Stomach smooth muscle (tissue), 2 donors: ENCODE measurements around the gene GLOD5.

Experiments used
- H3K27ac ChIP-seq: one replicate; pipeline ENCODE4 v1.7.0; 2013; ENCODE audit warnings: mild to moderate bottlenecking, low read length, inconsistent platforms
- H3K27me3 ChIP-seq, 2 donors: one replicate each; pipeline ENCODE4 v1.7.0; 2013; ENCODE audit warnings: low read length in 2 of 2; ENCODE audit not compliant: insufficient read depth in 2 of 2, control insufficient read depth in 1 of 2
- H3K36me3 ChIP-seq, 2 donors: one replicate each; pipeline ENCODE4 v1.7.0; 2013; ENCODE audit warnings: low read length in 2 of 2; ENCODE audit not compliant: control insufficient read depth in 2 of 2, insufficient read depth in 2 of 2
- H3K4me1 ChIP-seq: one replicate; pipeline ENCODE4 v1.7.0; 2013; ENCODE audit warnings: low read length; ENCODE audit not compliant: control insufficient read depth, insufficient read depth
- H3K4me3 ChIP-seq, 2 donors: one replicate each; pipeline ENCODE4 v1.7.0; 2013; ENCODE audit warnings: low read length in 2 of 2
- H3K9ac ChIP-seq, 2 donors: one replicate each; pipeline ENCODE4 v1.7.0; 2013; ENCODE audit warnings: low read length in 2 of 2, mild to moderate bottlenecking in 1 of 2
- H3K9me3 ChIP-seq, 2 donors: one replicate each; pipeline ENCODE4 v1.7.0; 2013; ENCODE audit warnings: low read length in 2 of 2; ENCODE audit not compliant: control insufficient read depth in 2 of 2
- donor health status: healthy.
- donor health status: Pancreatic carcinoma.

GLOD5 gene

DNA sequence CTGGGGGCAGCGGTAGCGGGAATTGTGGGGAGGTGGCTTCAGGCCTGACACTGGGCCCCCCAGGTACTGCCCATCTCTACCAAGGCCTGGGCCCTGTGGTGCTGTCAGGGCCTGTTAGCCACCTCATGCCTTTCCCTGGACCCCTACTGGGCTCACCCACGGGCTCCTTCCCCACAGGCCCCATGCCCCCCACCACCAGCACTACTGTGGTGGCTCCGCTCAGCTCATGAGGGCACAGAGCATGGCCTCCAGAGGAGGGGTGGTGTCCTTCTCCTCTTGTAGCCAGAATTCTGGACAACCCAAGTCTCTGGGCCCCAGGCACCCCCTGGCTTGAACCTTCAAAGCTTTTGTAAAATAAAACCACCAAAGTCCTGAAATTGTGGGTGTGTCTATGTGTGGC, 32.4 kb downstream of the GLOD5 start:
- no peak overlapping the region for H3K9ac ChIP-seq
- peaks cover 0 to 15% of the 10 kb centered on the region in 2 donors for H3K27me3 ChIP-seq
- no peak overlapping the region for H3K27ac ChIP-seq
- no peaks in the 10 kb centered on the region for H3K36me3 ChIP-seq
- H3K4me1 ChIP-seq, result no peaks in the 10 kb centered on the region
- no peaks in the 10 kb centered on the region for H3K9me3 ChIP-seq
- no peak overlapping the region for H3K4me3 ChIP-seq

DNA sequence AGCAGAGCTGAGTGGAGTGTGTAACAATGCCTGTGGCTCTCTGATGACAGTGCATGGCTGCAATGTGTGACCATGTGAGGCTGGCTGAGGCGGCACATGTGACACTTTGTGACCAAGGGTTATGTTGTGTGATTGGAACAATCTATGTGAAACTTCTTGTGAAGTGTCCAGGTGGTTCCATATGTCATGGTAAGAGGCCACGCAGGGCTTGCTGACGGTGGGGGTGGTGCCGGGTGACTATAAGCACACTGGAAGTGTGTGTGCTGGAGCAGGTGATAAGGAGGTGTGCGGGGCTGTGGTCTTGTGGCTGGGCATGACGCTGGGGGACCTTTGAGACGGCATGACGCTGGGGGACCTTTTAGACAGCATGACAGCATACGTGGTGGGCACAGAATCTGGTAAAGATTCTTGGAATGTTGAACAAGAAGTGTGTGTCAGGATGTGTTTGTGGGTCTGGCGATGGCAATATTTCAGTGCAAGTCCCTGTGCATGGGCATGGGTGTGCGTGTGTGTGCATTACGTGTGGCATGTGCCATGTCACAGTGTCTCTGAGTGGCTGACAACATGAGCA, 32.9 kb downstream of the GLOD5 start:
- Histone ChIP-seq H3K27me3 (peaks cover 0 to 14% of the 10 kb centered on the region in 2 donors), H3K36me3 (no peaks in the 10 kb centered on the region), H3K9ac (no peak overlapping the region), H3K4me1 (no peaks in the 10 kb centered on the region), H3K4me3 (no peak overlapping the region), H3K9me3 (no peaks in the 10 kb centered on the region), H3K27ac (no peak overlapping the region)

DNA sequence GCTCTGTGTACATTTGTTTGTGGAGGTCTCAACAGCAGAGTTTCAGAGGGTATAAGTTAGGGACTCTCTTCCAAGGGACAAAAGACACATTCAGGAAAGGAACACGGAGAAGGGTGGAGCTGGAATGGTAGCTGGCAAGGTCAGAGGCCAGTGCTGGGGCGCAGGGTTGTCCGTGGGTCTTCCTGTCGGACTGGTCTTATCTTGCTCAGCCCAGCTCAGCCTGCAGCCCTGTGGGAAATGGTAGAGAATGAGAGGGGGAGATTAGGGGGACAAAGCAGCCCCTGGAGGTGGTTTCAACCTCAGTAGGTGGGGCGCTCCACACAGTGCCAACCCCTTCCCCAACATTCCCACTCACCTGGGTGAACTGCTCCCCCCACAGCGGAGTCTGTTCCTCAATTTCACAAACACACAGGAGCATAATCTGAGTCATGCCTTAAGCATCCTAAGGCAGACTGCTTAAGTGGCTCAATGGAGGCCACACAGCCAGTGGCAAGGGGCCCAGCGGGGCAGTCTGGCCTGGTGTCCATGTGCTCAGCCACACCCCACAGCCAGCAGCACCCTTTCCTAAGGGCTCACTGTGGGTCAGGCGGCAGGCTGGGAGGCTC, 33.5 kb downstream of the GLOD5 start:
- H3K9ac ChIP-seq, result no peak overlapping the region
- no peaks in the 10 kb centered on the region for H3K36me3 ChIP-seq
- H3K27me3 ChIP-seq, result peaks cover 0 to 10% of the 10 kb centered on the region in 2 donors
- H3K4me1 ChIP-seq, result no peaks in the 10 kb centered on the region
- no peaks in the 10 kb centered on the region for H3K9me3 ChIP-seq
- no peak overlapping the region for H3K4me3 ChIP-seq
- H3K27ac ChIP-seq, result no peak overlapping the region

DNA sequence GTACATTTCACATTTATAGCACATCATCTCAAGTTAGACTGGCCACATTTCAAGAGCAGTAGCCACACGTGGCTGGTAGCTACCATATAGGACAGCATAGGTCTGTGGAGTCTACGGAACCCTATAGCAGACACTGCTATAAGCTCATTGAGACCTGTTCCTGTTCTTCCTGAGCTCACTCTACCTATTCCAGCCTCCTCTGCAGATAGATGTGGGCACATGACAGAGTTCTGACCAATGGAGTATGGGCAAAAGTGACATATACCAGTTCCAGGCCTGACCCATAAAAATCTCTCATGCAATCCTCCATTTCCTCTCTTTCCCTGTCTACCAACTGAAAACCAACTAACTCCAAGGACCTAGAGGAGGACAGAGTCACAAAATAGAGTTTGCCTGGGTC, 36.8 kb downstream of the GLOD5 start:
- Histone ChIP-seq H3K9ac (no peak overlapping the region), H3K4me3 (no peak overlapping the region), H3K27me3 (peaks cover 0 to 9% of the 10 kb centered on the region in 2 donors), H3K27ac (no peak overlapping the region), H3K4me1 (peaks cover 10% of the 10 kb centered on the region), H3K36me3 (no peaks in the 10 kb centered on the region), H3K9me3 (no peaks in the 10 kb centered on the region)

DNA sequence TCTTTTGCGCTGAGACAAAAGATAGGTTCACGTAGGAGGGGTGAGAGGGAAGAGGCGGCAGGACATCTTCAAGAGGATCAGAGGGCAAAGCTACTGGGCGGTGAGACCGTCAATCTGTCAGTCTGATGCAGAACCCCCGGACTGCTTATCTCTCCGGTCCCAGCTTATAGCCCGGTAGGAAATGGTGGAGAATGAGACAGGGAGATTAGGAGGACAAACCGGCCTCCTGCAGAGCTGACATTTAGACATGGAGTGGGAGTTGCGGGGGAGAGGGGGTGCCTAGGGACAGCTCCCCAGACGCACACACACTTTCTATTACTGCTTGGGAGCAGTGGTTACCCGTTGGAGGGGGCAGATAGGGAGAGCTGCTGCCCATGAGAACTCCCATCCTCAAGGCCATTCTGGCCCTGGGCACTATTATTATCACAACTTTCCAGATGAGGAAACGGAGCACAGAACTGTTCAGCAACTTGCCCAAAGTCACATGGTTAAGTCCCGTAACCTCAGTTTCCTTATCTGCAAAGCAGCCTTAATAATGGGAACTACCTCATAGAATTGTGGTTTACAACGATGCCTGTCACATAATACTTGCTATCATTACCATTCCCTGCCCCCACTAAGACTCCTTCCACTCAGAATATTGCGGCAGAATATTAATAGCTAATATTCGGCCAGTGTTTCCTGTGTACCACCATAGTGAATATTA, 39.2 kb downstream of the GLOD5 start:
- Histone ChIP-seq H3K27ac (peak overlapping the region; percentile 87), H3K4me1 (peaks cover 10% of the 10 kb centered on the region), H3K9ac (peak overlapping the region; percentile 64 to 80), H3K27me3 (peaks cover 0 to 2% of the 10 kb centered on the region in 2 donors), H3K4me3 (peak overlapping the region; percentile 78 to 83), H3K9me3 (no peaks in the 10 kb centered on the region), H3K36me3 (peaks cover 3 to 4% of the 10 kb centered on the region in 2 donors)

DNA sequence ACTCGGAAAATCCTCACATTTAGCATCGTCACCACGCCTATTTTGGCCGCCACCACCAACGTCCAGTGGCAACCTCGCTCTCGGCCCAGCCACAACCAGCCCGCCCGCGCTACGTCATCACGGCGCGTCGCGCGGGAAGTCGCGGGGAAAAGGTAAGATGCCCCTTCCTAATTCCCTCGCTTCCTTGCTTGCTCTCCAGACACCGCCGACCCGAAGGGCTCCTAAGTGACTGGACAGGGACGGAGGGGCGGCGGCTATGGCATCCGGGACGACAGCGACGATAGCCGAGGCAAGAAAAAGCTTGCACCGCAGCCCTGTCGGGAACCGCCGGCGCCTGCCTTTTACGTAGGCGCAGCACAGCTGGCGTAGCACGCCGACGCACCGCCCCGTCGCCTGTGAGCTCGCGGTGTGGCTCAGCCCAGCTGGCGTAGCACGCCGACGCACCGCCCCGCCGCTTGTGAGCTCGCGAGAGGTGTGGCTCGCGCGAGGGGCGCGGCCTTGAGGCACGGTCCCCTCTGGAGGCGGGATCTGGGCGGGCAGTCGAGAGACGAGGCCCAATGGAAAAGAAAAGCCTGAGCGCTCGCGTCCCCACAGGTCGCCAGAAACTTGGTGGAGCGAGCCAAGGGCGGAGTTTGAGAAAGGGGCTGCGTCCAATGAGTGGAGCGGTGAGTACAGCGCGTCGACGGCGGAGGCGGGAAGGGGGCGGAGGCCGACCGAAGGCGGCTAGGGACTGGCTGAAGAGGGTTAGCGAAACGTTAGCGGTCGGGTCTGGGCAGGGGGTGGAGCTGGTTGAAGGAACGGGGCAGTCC, 39.9 kb downstream of the GLOD5 start, which contains the start of gene HDAC6:
HDAC6 (plus strand) TSS at position 788 of the 809 bp plus-strand sequence. CDS start 626 bp downstream, outside the sequence.
- Histone ChIP-seq H3K27ac (peak within 1 kb of the TSS; percentile 96), H3K27me3 (peaks cover 0 to 5% of the 10 kb centered on the region in 2 donors), H3K4me3 (peak within 1 kb of the TSS; percentile 78 to 83), H3K9ac (peak within 1 kb of the TSS; percentile 89 to 92), H3K4me1 (peaks cover 10% of the 10 kb centered on the region), H3K9me3 (no peaks in the 10 kb centered on the region), H3K36me3 (peaks cover 3 to 4% of the 10 kb centered on the region in 2 donors)

DNA sequence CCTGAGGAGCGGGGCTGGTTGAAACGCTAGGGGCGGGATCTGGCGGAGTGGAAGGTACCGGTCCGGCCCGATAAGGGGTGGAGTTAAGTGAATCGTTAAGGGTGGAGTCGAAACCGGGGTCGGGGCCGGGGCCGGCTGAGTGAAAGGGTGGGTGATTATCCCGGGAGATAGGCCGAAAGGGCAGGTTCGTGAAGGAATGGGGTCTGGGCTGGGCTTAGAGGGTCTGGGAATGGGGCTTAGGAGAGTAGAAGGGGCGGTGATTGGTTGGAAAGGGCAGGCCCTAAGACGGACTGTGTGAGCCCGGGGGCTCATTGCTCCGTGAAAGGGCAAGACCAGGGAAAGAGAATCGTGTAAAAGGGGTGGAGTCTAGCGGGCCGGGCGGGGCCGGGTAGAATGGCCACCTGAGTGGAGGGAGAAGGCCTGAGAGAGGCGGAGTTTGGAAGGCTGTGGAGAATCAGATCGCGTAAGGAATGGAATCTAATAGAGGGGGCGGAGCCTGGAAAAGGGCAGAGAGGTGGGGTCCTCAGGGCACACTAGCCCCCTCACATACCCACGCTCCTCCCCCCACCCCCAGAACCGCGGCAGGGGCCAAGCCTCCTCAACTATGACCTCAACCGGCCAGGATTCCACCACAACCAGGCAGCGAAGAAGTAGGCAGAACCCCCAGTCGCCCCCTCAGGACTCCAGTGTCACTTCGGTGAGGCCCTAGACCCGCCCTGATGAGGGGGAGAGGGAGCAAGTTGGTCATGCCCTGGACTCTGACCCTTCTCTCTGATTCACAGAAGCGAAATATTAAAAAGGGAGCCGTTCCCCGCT, 40.8 kb downstream of the GLOD5 start:
- H3K27me3 ChIP-seq, result peaks cover 0 to 5% of the 10 kb centered on the region in 2 donors
- peak overlapping the region; percentile 65 to 74 for H3K4me3 ChIP-seq
- H3K9me3 ChIP-seq, result no peaks in the 10 kb centered on the region
- peak overlapping the region; percentile 96 for H3K27ac ChIP-seq
- H3K9ac ChIP-seq, result peak overlapping the region; percentile 89 to 92
- H3K36me3 ChIP-seq, result peaks cover 3 to 4% of the 10 kb centered on the region in 2 donors
- peaks cover 10% of the 10 kb centered on the region for H3K4me1 ChIP-seq

DNA sequence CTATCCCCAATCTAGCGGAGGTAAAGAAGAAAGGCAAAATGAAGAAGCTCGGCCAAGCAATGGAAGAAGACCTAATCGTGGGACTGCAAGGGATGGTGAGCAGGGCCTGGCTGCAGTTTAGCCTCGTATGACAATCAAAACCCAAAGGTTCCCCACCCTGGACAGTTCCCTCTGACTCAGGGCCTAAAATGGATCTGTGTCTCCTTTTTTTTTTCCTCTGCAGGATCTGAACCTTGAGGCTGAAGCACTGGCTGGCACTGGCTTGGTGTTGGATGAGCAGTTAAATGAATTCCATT, 41.3 kb downstream of the GLOD5 start:
- Histone ChIP-seq H3K4me3 (peak overlapping the region; percentile 65 to 74), H3K4me1 (peaks cover 10% of the 10 kb centered on the region), H3K9me3 (no peaks in the 10 kb centered on the region), H3K36me3 (peaks cover 3 to 4% of the 10 kb centered on the region in 2 donors), H3K9ac (peak overlapping the region; percentile 89 to 92), H3K27me3 (peaks cover 0 to 5% of the 10 kb centered on the region in 2 donors), H3K27ac (peak overlapping the region; percentile 96)

DNA sequence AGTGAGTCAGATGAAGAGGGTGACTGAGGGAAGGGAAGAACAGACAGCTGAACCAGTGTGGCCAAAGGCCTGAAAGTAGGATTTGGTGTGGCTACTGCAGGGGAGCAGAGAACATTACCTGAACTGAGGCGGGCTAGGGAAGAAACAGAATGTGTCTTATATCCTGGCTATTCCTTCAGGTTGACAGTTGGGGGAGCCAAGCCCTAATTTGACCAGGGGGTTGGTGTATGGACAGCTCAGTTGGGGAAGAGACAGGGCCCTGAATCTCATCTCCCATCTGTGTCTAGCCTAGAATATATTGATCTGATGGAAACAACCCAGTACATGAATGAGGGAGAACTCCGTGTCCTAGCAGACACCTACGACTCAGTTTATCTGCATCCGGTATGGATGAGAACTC, 44.5 kb downstream of the GLOD5 start:
- H3K4me3 ChIP-seq, result no peak overlapping the region
- H3K36me3 ChIP-seq, result peaks cover 4 to 5% of the 10 kb centered on the region in 2 donors

DNA sequence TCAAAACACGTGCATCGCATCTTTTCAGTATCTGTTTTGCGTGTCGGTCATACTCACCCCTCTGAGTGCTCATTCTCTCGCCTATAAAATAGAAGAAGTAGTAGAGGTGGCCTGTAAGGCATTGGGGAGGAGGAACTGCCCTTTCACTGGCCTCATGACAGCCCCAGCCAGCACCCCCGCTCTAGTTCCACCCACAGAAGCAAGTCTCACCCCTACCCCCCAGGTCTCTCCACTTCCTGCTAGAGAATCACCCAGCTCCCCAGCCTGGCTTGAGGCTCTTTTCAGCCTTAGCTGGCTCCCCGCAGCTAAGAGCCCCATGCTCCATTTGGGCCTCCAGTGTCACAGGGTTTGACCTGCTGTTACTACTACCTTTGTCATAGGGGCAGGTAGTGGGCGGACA, 52.1 kb downstream of the GLOD5 start:
- Histone ChIP-seq H3K4me3 (no peak overlapping the region), H3K36me3 (peaks cover 16 to 27% of the 10 kb centered on the region in 2 donors), H3K9ac (no peak overlapping the region), H3K27ac (no peak overlapping the region), H3K9me3 (no peaks in the 10 kb centered on the region), H3K27me3 (peaks cover 0 to 9% of the 10 kb centered on the region in 2 donors), H3K4me1 (no peaks in the 10 kb centered on the region)

More for the DNA sequence above, 44.5 kb downstream of the GLOD5 start:
- no peaks in the 10 kb centered on the region for H3K9me3 ChIP-seq
- no peak overlapping the region for H3K9ac ChIP-seq
- H3K27me3 ChIP-seq, result peaks cover 0 to 2% of the 10 kb centered on the region in 2 donors
- H3K27ac ChIP-seq, result no peak overlapping the region
- H3K4me1 ChIP-seq, result peaks cover 6% of the 10 kb centered on the region
